SKM-1 (cell line): ENCODE measurements around the gene ARF3.
"Not testable (repeated sequence)": the region's sequence is repeated elsewhere in the genome, so short reads cannot be mapped to it uniquely, and the experiment has no call there.

Source experiments
- DNase-seq: peaks from one replicate; lab custom pipeline; 2025; ENCODE audit not compliant: unreplicated experiment; lab: John Stamatoyannopoulos, UW

Gene ARF3

GRCh38 chr12:48932878-48933277 lies 24.4 kb downstream of the ARF3 start:
- no peak for DNase-seq

GRCh38 chr12:48930475-48930874 lies 26.8 kb downstream of the ARF3 start:
- no peak for DNase-seq

- no peak for DNase-seq
These were observed 27.7 kb downstream of the ARF3 start for GRCh38 chr12:48929551-48929950.

GRCh38 chr12:48927261-48927660 lies 30.0 kb downstream of the ARF3 start:
- no peak for DNase-seq

- DNase-seq, result no peak
These were observed 31.8 kb downstream of the ARF3 start, which contains the start of gene FKBP11 for GRCh38 chr12:48925304-48926011. FKBP11 (minus strand) TSS chr12:48925492; CDS start chr12:48925428, 64 bp downstream.

- no peak for DNase-seq
These were observed 32.5 kb downstream of the ARF3 start for GRCh38 chr12:48924617-48925303.

GRCh38 chr12:48923117-48923516 lies 34.2 kb downstream of the ARF3 start:
- no peak for DNase-seq

GRCh38 chr12:48917857-48918537 lies 39.3 kb downstream of the ARF3 start:
- no peak for DNase-seq

- no peak for DNase-seq
These were observed 47.1 kb downstream of the ARF3 start for GRCh38 chr12:48910196-48910595.

- DNase-seq, result not testable (repeated sequence)
These were observed 47.6 kb downstream of the ARF3 start for GRCh38 chr12:48909698-48910097.

- DNase-seq, result no peak
These were observed 50.0 kb downstream of the ARF3 start for GRCh38 chr12:48907245-48907644.

- DNase-seq, result peak; percentile 43
These were observed 53.3 kb downstream of the ARF3 start for GRCh38 chr12:48903982-48904411.

- DNase-seq, result no peak
These were observed 53.8 kb downstream of the ARF3 start for GRCh38 chr12:48903363-48903981.

- no peak for DNase-seq
These were observed 56.0 kb downstream of the ARF3 start for GRCh38 chr12:48901278-48901677.

- no peak for DNase-seq
These were observed 57.6 kb downstream of the ARF3 start for GRCh38 chr12:48899651-48900050.

- DNase-seq, result no peak
These were observed 63.0 kb downstream of the ARF3 start for GRCh38 chr12:48894271-48894670.

GRCh38 chr12:48890657-48891418 lies 66.4 kb downstream of the ARF3 start:
- DNase-seq, result peak; percentile 12

- DNase-seq, result no peak
These were observed 67.6 kb downstream of the ARF3 start for GRCh38 chr12:48889679-48890078.
